22Rv1 (cell line): ENCODE measurements around the gene COBL.

Experiments used
- H3K27ac ChIP-seq: fragments of 450-650 bp; 2 replicates; pipeline ENCODE4 v1.5.1; 2017
- CTCF ChIP-seq: fragments of 450-650 bp; IDR thresholded peaks from 2 replicates; pipeline ENCODE4 v1.5.1; 2017; ENCODE audit warnings: mild to moderate bottlenecking
- ZFX ChIP-seq: fragments of 450-650 bp; IDR thresholded peaks from 2 replicates; pipeline ENCODE4 v1.6.1; 2017; ENCODE audit warnings: antibody characterized with exemption, borderline replicate concordance

The COBL gene

DNA sequence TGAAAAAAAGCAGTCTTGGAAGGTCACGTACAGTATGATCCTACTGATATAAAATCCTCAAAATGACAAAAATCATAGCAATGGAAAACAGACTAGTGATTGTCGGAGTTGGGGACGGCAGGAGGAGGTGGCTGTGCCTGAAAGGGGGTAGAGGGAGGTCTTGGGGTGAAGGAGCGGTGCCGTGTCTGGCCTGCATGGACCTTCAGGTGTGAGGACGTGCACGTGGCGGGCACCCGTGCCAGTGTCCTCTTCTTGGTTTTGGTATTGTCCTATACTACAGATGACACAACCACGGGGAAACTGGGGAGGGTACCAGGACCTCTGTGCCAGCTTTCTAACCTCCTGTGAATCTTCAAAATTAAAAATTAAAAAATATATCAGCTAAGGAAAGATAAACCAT, 73.0 kb downstream of the COBL start:
- TF ChIP-seq CTCF (no peak), ZFX (no peak)
- no peak overlapping the region for H3K27ac ChIP-seq

GRCh38 chr7:51242881-51243518, 73.6 kb downstream of the COBL start:
- H3K27ac ChIP-seq = no peak overlapping the region
- TF ChIP-seq CTCF = no peak
- no peak for TF ChIP-seq ZFX

DNA sequence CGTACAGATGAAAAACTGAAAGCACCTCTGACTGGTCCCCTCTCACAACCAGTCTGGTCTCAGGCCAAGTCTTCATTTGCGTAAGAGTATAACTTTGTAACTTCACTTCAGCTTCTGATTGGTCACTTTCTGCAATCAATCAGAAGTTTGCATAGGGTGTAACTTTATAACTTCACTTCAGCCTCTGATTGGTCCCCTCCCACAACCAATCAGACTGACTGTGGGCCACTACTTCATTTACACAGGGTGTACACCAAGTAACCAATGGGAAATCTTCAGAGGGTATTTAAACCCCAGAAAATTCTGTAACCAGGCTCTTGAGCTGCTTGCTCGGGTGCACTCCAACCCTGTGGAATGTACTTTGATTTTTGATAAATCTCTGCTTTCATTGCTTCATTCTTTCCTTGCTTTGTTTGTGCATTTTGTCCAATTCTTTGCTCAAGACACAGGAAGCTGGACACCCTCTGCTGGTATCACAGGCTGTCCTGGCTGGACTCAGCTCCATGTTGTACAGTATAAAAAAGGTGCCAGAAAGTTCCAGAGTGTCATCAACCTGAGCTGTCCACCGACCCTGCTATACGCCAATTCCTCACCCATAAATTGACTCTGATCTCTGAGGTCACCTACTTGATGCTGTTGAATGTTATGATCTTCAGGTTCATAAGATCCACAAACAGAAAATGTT, 74.5 kb downstream of the COBL start:
- TF ChIP-seq CTCF = no peak
- H3K27ac ChIP-seq = no peak overlapping the region

GRCh38 chr7:51240868-51241267, 75.7 kb downstream of the COBL start:
- TF ChIP-seq ZFX = no peak
- no peak for TF ChIP-seq CTCF
- no peak overlapping the region for H3K27ac ChIP-seq

- no peak for TF ChIP-seq ZFX
- TF ChIP-seq CTCF = no peak
- H3K27ac ChIP-seq = no peak overlapping the region
Observed at GRCh38 chr7:51239691-51240090, 76.9 kb downstream of the COBL start.

DNA sequence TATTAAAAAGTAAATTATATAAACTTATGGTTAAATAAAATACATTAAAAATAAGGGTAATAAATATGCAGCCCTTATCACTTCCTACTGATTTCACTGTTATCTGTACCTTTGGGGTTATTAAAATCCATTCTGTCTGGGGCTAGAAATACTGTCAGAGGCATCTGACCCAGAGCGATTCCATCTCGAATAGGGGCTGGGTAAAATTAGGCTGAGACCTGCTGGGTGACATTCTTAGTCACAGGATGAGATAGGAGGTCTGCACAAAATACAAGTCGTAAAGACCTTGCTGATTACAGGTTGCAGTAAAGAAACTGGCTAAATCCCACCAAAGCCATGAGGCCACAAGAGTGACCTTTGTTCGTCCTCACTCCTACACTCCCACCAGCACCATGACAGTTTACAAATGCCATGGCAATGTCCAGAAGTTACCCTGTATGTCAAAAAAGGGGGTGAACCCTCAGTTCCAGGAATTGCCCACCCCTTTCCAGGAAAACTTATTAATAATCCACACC, 77.6 kb downstream of the COBL start:
- TF ChIP-seq ZFX = no peak
- TF ChIP-seq CTCF = no peak
- H3K27ac ChIP-seq = no peak overlapping the region

GRCh38 chr7:51237446-51238133, 79.0 kb downstream of the COBL start:
- TF ChIP-seq ZFX (no peak), CTCF (no peak)
- no peak overlapping the region for H3K27ac ChIP-seq
